ENCODE measurements around the gene PTPA.
"Not testable (repeated sequence)": the region's sequence is repeated elsewhere in the genome, so short reads cannot be mapped to it uniquely, and the experiment has no call there.

PTPA gene

GRCh38 chr9:129154866-129155477, 43.8 kb downstream of the PTPA start:
- DNase-seq (ENCODE audit: low spot score): no peak
- no peak for TF ChIP-seq CTCF (IDR thresholded peaks at IDR 0.05; ENCODE audit: extremely low read depth, missing control alignments)

GRCh38 chr9:129156163-129156562, 44.9 kb downstream of the PTPA start:
- DNase-seq (ENCODE audit: low spot score): no peak

GRCh38 chr9:129160712-129161533, 49.7 kb downstream of the PTPA start:
- no peak for TF ChIP-seq CTCF (IDR thresholded peaks at IDR 0.05; ENCODE audit: extremely low read depth, missing control alignments)
- no peak for DNase-seq (ENCODE audit: low spot score)

More at GRCh38 chr9:129156163-129156562, 44.9 kb downstream of the PTPA start:
- no peak for TF ChIP-seq CTCF (IDR thresholded peaks at IDR 0.05; ENCODE audit: extremely low read depth, missing control alignments)

DNA sequence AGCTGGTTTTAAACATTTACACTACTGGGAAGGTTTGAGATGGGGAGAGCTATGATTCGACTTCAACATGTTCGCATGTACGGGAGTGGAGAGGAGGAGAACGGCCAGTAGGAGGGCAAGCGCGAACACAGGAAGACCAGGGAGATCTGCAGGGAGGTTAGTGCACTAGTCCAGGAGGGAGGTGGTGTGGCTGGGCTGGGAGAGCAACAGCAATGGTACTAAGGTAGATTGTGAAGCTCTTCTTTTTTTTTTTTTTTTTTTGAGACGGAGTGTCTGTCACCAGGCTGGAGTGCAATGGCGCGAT, 50.3 kb downstream of the PTPA start:
- TF ChIP-seq CTCF (IDR thresholded peaks at IDR 0.05; ENCODE audit: extremely low read depth, missing control alignments): no peak
- DNase-seq (ENCODE audit: low spot score): no peak

- no peak for DNase-seq (ENCODE audit: low spot score)
- TF ChIP-seq CTCF (IDR thresholded peaks at IDR 0.05; ENCODE audit: extremely low read depth, missing control alignments): no peak
Measured at GRCh38 chr9:129162497-129163197, 51.4 kb downstream of the PTPA start.

DNA sequence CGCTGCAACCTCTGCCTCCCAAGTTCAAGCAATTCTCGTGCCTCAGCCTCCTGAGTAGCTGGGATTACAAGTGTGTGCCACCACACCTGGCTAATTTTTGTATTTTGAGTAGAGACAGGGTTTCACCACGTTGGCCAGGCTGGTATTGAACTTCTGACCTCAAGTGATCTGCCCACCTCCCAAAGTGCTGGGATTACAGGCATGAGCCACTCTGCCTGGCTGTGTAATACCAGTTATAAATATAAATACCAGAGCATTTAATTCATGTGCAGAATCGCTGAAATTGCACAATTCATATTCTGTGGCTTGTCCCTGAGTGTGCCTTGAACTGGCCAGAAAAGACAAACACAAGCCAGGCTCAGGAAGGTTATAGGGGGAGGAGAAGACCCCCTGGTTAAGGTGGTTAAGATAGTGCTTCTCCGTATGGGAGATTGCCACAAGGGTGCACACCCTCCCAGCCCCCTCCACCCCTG, 52.0 kb downstream of the PTPA start:
- not testable (repeated sequence) for DNase-seq (ENCODE audit: low spot score)

GRCh38 chr9:129163753-129164152, 52.5 kb downstream of the PTPA start:
- no peak for DNase-seq (ENCODE audit: low spot score)
- TF ChIP-seq CTCF (IDR thresholded peaks at IDR 0.05; ENCODE audit: extremely low read depth, missing control alignments): no peak
